BE2C (cell line): Measurements from ENCODE around the gene TAGAP.

ENCODE experiments used
- DNase-seq: peaks from one replicate; pipeline ENCODE4 v3.0.0-alpha.2; 2020
- H3K27me3 ChIP-seq: fragments of 250-450 bp; sonication (Bioruptor Pico); 2 replicates; pipeline ENCODE4 v1.5.1; 2020; ENCODE audit warnings: mild to moderate bottlenecking
- H3K36me3 ChIP-seq: fragments of 250-450 bp; sonication (Bioruptor Pico); 2 replicates; pipeline ENCODE4 v1.5.1; 2020; ENCODE audit warnings: mild to moderate bottlenecking
- H3K4me1 ChIP-seq: fragments of 250-450 bp; sonication (Bioruptor Pico); 2 replicates; pipeline ENCODE4 v1.5.1; 2020
- H3K4me3 ChIP-seq: 2 replicates; pipeline ENCODE4 v1.5.1; 2011; ENCODE audit warnings: low read depth, low read length
- H3K9me3 ChIP-seq: fragments of 250-450 bp; sonication (Bioruptor Pico); 2 replicates; pipeline ENCODE4 v1.5.1; 2020
- CTCF ChIP-seq: IDR thresholded peaks from 2 replicates; pipeline ENCODE4 v1.5.1; 2012; ENCODE audit warnings: mild to moderate bottlenecking, low read depth, low read length

Gene TAGAP

GRCh38 chr6:159082039-159082815, 37.4 kb upstream of the TAGAP start:
- no peak for TF ChIP-seq CTCF
- peaks cover 56% of the 10 kb centered on the region for H3K27me3 ChIP-seq
- H3K36me3 ChIP-seq: no peaks in the 10 kb centered on the region
- H3K9me3 ChIP-seq: no peaks in the 10 kb centered on the region
- DNase-seq: no peak
- no peak overlapping the region for H3K4me3 ChIP-seq
- H3K4me1 ChIP-seq: no peaks in the 10 kb centered on the region

- H3K4me3 ChIP-seq: no peak overlapping the region
- no peak for DNase-seq
Observed at GRCh38 chr6:159080217-159080976, 35.6 kb upstream of the TAGAP start.

GRCh38 chr6:159079367-159079766, 34.6 kb upstream of the TAGAP start:
- Histone ChIP-seq H3K9me3 (no peaks in the 10 kb centered on the region), H3K27me3 (peaks cover 49% of the 10 kb centered on the region), H3K36me3 (no peaks in the 10 kb centered on the region), H3K4me3 (no peak overlapping the region), H3K4me1 (no peaks in the 10 kb centered on the region)
- DNase-seq: no peak
- no peak for TF ChIP-seq CTCF

More at GRCh38 chr6:159080217-159080976, 35.6 kb upstream of the TAGAP start:
- TF ChIP-seq CTCF: no peak
- Histone ChIP-seq H3K4me1 (no peaks in the 10 kb centered on the region), H3K27me3 (peaks cover 54% of the 10 kb centered on the region), H3K36me3 (no peaks in the 10 kb centered on the region), H3K9me3 (no peaks in the 10 kb centered on the region)

GRCh38 chr6:159077123-159077522, 32.3 kb upstream of the TAGAP start:
- Histone ChIP-seq H3K9me3 (no peaks in the 10 kb centered on the region), H3K36me3 (no peaks in the 10 kb centered on the region), H3K4me1 (no peaks in the 10 kb centered on the region), H3K4me3 (no peak overlapping the region), H3K27me3 (peaks cover 33% of the 10 kb centered on the region)
- no peak for DNase-seq
- no peak for TF ChIP-seq CTCF

- TF ChIP-seq CTCF: no peak
- Histone ChIP-seq H3K4me1 (no peaks in the 10 kb centered on the region), H3K36me3 (no peaks in the 10 kb centered on the region), H3K27me3 (peaks cover 24% of the 10 kb centered on the region), H3K4me3 (no peak overlapping the region), H3K9me3 (no peaks in the 10 kb centered on the region)
- DNase-seq: no peak
Observed at GRCh38 chr6:159075506-159076228, 30.9 kb upstream of the TAGAP start.
